Tibial nerve (tissue), 4 donors: Measurements from ENCODE around the gene LIN7A.

ENCODE experiments used
- EP300 ChIP-seq, 2 donors: sonication (generic); formaldehyde crosslinking; IDR thresholded peaks; one replicate each; pipeline ENCODE4 v1.6.1; 2017; ENCODE audit warnings: antibody characterized with exemption in 2 of 2, mild to moderate bottlenecking in 1 of 2
- POLR2A ChIP-seq, 2 donors: fragments of 450-650 bp; IDR thresholded peaks; one replicate each; pipeline ENCODE4 v1.6.1; 2017; ENCODE audit warnings: antibody characterized with exemption in 2 of 2, mild to moderate bottlenecking in 2 of 2, moderate library complexity in 2 of 2
- TF ChIP-seq, protein P1 (sequence below), 5 experiments: fragments of 200-600 bp in 3 of 5; fragments of 450-650 bp in 2 of 5; sonication (generic) in 3 of 5; IDR thresholded peaks; one replicate each; pipeline ENCODE4 v1.5.1; 2016 to 2019; ENCODE audit warnings: antibody characterized with exemption in 5 of 5, mild to moderate bottlenecking in 3 of 5, moderate library complexity in 2 of 5

DNA sequence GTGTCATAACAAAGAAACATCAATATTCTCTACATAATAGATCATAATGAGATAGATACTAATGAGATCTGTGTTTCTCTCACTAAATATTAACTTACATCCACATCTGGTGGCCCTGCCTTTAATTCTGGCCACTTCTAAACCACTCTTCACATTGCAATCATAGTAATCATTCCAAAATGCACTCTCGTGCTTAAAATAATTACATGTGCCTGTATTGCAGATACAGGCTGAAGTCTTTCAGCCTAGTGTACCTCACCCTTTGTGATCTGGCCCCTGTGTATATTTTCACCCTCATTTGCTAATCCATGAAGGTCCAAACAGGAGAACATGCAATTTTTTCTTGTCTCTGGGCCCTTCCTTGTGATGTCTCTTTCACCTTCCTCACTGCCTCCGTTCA, 108.0 kb downstream of the LIN7A start:
- TF ChIP-seq EP300 (IDR thresholded peaks at IDR 0.05): no peak
- TF ChIP-seq, protein P1, sequence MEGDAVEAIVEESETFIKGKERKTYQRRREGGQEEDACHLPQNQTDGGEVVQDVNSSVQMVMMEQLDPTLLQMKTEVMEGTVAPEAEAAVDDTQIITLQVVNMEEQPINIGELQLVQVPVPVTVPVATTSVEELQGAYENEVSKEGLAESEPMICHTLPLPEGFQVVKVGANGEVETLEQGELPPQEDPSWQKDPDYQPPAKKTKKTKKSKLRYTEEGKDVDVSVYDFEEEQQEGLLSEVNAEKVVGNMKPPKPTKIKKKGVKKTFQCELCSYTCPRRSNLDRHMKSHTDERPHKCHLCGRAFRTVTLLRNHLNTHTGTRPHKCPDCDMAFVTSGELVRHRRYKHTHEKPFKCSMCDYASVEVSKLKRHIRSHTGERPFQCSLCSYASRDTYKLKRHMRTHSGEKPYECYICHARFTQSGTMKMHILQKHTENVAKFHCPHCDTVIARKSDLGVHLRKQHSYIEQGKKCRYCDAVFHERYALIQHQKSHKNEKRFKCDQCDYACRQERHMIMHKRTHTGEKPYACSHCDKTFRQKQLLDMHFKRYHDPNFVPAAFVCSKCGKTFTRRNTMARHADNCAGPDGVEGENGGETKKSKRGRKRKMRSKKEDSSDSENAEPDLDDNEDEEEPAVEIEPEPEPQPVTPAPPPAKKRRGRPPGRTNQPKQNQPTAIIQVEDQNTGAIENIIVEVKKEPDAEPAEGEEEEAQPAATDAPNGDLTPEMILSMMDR (IDR thresholded peaks at IDR 0.05): no peak
- no peak for TF ChIP-seq POLR2A (IDR thresholded peaks at IDR 0.05)
